Putamen (tissue), 1 donor: ENCODE results near the gene ANKRD61.
"Not testable (repeated sequence)": the region's sequence is repeated elsewhere in the genome, so short reads cannot be mapped to it uniquely, and the experiment has no call there.

Experiments
- DNase-seq: peaks from one replicate; pipeline ENCODE4 v3.0.0-alpha.2; 2016; ENCODE audit warnings: low spot score

The ANKRD61 gene

DNA sequence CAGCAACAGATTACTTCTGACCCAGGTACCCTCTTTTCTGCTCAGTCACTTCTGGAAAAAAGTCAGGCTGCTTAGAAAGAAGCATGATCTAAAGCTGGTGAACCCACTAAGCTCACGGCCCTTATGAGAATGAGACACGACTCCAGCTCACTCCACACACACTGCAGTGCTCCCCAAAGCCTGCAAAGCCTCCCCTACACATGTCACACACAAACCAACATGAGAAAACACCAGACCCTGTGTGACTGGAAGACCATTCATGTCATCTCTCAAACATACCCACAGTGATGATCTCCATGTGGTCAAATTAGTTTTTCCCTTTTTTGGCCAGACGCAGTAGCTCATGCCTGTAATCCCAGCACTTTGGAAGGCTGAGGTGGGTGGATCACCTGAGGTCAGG, 391 bp downstream of the ANKRD61 start:
- no peak for DNase-seq

DNA sequence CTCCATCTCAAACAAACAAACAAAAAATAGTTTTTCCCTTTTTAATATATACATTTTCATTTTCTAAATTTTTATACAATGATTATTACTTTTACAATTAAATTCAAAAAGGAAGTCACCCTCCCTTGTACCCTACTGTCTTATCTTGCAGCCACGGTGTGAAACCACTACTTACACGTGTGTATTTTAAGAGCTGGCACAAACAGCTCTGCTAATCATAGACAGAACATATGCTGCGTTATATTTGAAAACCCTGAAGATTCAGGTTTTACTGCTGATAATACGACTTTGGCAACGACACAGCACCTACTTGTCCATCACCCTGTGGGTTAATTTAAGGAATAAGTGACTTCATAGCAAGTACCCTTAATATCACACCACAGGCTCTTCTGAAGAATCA, 991 bp downstream of the ANKRD61 start:
- DNase-seq: no peak

DNA sequence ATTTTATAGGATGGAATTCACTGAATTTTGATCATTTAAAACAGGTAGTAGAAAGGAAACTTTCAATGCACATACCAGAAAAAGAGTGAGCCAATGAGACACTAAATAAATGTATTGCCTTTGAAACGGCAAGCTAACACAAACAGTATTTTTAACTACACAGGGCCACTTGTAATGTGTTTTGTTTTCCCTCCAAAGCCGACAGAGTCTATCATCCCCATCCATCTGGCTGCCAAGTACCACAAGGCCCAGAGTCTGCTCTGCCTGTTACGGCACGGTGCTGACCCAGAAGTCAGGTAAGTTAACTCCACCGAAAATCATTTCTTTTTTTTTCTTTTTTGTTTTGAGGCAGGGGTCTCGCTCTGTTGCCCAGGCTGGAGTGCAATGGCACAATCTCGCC, 1.5 kb downstream of the ANKRD61 start:
- no peak for DNase-seq

GRCh38 chr7:6035165-6035564, 4.0 kb downstream of the ANKRD61 start:
- no peak for DNase-seq

DNA sequence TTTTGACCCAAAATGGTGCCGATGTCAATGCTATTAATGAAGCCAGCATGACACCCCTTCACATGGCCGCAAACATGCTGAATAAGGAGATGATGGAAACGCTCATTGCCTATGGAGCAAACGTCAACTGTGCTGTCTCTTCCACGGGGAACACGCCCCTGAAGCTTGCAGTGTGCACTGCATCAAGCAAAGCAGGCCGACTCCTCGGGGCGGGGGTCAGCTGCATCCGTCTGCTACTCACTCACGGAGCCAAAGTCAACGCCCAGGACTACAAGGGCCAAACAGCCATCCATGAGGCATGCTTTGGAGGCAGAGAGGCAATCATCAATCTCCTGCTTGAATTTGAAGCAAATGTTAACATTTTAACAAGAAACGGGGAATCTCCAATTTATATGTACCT, 4.5 kb downstream of the ANKRD61 start:
- DNase-seq: no peak

- no peak for DNase-seq
These were observed 18.6 kb downstream of the ANKRD61 start for GRCh38 chr7:6049780-6050179.

GRCh38 chr7:6051185-6051584, 20.0 kb downstream of the ANKRD61 start:
- DNase-seq: not testable (repeated sequence)

DNA sequence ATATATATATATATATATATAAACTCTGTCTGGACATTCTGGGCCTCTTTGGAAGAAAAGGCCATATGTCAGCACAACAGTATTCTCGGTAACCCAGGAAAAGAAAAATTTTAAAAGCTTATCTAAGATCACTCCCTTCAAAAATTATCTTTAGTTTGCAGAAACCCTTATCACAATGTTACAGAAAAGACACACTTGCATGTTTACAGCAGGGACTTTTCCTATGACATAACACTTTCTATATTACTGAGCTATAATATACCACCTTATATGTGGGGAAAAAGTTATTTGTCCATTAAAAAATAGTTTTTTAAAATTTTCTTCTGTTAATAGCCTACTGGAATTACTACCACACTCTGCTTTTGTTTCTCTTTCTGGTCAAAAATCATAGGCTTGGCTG, 25.4 kb downstream of the ANKRD61 start:
- DNase-seq: no peak

GRCh38 chr7:6057316-6058129, 26.3 kb downstream of the ANKRD61 start:
- no peak for DNase-seq

- DNase-seq: not testable (repeated sequence)
These were observed 28.8 kb downstream of the ANKRD61 start for GRCh38 chr7:6059941-6060340.

DNA sequence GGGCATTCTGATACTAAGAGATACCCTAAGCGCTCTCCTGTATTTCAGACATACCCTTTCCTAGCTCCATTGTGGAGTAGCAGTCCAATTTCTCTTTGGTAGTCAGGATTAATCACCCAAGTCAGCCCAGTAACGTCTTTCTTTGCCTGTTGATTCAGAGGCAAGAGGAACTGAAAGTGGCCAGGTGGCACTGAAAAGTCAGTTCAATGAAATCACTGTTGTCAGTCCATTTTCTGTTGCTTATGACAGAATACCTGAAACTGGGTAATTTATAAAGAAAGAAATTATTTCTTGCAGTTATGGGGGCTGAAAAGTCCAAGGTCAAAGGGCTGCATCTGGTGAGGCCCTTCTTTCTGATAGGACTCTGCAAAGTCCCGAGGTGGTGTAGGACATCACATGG, 40.2 kb downstream of the ANKRD61 start:
- no peak for DNase-seq

DNA sequence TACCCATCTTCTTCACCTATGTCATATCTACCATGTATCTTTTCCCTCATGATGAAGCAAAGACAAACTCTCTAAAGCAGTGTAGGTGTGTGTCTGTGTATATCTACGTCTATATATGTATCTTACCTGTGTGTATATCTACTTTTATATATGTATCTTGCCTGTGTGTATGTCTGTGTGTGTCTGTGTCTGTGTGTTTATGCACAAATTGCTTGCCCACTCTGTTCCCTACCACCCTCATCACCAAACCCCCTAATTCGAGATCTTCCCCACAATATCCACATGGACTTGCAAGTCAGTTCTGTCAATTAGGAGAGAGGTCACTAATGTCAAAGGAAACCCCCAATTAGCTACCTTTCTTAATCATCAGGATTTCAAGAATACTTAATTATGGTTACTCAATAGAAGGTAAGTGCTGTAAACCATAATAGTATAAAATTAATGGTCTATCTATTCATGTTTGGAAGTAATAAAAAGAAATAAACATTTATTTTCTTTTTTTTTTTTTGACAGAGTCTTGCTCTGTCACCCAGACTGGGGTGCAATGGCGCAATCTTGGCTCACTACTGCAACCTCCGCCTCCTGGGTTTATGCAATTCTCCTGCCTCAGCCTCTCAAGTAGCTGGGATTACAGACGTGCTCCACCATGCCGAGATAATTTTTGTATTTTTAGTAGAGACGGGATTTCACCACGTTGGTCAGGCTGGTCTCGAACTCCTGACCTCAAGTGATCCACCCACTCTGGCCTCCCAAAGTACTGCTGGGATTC, 43.6 kb downstream of the ANKRD61 start:
- no peak for DNase-seq

- no peak for DNase-seq
These were observed 47.4 kb downstream of the ANKRD61 start for GRCh38 chr7:6078548-6078947.

DNA sequence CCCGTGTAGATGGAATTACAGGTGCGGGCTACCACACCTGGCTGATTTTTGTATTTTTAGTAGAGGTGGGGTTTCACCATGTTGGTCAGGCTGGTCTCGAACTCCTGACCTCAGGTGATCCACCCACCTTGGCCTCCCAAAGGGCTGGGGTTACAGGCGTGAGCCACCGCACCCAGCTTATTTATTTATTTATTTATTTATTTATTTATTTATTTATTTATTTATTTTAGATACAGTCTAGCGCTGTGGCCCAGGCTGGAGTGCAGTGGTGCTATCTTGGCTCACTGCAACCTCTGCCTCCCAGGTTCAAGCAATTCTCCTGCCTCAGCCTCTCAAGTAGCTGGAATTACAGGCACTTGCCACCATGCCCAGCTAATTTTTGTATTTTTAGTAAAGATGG, 51.9 kb downstream of the ANKRD61 start:
- DNase-seq: not testable (repeated sequence)
